ENCODE measurements around the gene MAP3K2. TPM values are rescaled to one million over a fixed set of nuclear protein-coding genes. Genes with fewer than 3 reads are reported as not detected.
A peak's percentile ranks its signal among the peaks of the same experiment; 100 is the strongest.

MAP3K2 gene
- total and polyA plus RNA-seq, 11 donors, result 4.0 to 37.6 (median 22.1) TPM

DNA sequence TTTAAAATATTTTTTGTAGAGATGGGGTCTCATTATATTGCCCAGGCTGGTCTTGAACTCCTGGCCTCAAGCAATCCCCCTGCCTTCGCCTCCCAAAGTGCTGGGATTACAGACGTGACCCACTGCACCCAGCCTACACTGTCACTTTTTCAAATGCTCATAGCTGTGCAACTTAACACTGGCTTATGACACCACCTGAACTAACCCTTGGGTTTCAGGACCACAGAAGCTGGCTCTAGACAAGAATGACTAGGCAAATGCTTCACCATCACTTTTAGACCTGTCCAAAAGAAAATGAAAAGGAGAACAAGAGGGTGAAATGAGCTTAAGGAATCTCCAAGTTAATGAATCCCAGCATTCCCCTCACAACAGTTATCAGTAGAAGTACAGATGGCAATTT lies 107.1 kb downstream of the MAP3K2 start:
- no peak for TF ChIP-seq POLR2A (IDR thresholded peaks at IDR 0.05)
- TF ChIP-seq, protein P1, sequence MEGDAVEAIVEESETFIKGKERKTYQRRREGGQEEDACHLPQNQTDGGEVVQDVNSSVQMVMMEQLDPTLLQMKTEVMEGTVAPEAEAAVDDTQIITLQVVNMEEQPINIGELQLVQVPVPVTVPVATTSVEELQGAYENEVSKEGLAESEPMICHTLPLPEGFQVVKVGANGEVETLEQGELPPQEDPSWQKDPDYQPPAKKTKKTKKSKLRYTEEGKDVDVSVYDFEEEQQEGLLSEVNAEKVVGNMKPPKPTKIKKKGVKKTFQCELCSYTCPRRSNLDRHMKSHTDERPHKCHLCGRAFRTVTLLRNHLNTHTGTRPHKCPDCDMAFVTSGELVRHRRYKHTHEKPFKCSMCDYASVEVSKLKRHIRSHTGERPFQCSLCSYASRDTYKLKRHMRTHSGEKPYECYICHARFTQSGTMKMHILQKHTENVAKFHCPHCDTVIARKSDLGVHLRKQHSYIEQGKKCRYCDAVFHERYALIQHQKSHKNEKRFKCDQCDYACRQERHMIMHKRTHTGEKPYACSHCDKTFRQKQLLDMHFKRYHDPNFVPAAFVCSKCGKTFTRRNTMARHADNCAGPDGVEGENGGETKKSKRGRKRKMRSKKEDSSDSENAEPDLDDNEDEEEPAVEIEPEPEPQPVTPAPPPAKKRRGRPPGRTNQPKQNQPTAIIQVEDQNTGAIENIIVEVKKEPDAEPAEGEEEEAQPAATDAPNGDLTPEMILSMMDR (IDR thresholded peaks at IDR 0.05), result no peak
- no peak for ATAC-seq
- 87 to 95% (median 92%) methylated on average over 2 of the region's 2 CpGs for WGBS, 4 donors

DNA sequence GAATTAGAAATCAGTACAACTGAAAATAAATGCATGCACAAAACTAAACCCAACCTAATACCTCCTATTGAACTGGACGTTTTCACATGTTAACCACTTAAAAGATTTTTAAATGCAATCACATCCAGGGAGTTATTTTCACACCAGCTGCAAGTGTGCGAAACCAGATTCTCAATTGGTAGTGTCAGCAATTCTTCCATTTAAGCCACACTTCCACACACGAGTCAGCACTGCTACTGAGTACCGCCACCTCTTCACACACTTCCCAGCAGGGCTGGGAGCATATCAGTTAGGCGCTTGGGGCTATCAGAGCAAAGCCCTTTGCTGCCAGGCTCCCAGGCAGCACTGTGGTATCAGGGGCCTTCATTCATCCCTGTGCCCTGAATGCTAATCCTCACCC lies 108.0 kb downstream of the MAP3K2 start:
- no peak for TF ChIP-seq POLR2A (IDR thresholded peaks at IDR 0.05)
- DNase-seq, result no peak
- H3K27ac ChIP-seq, result peak overlapping the region in 1 of 12 donors; percentile 81
- no peaks in the 10 kb centered on the region for H3K27me3 ChIP-seq
- 71 to 82% (median 76%) methylated on average over 5 of the region's 5 CpGs for WGBS, 4 donors
- H3K4me1 ChIP-seq, result peaks cover 0 to 15% (median 0%) of the 10 kb centered on the region in 12 donors
- peaks cover 0 to 8% (median 0%) of the 10 kb centered on the region in 12 donors for H3K9me3 ChIP-seq
- H3K36me3 ChIP-seq, result peaks cover 0 to 100% (median 95%) of the 10 kb centered on the region in 9 donors
- no peak overlapping the region for H3K4me3 ChIP-seq
- peak in 1 of 4 donors; percentile 25 for ATAC-seq
- intact Hi-C loops (cut with DNase I), result no loop called here

More for the DNA sequence above, 107.1 kb downstream of the MAP3K2 start:
- peaks cover 0 to 100% (median 95%) of the 10 kb centered on the region in 9 donors for H3K36me3 ChIP-seq
- intact Hi-C loops (cut with DNase I), result no loop called here
- peaks cover 0 to 8% (median 0%) of the 10 kb centered on the region in 12 donors for H3K9me3 ChIP-seq
- H3K27me3 ChIP-seq, result no peaks in the 10 kb centered on the region
- H3K27ac ChIP-seq, result no peak overlapping the region
- no peak for DNase-seq
- H3K4me3 ChIP-seq, result no peak overlapping the region
- peaks cover 0 to 15% (median 0%) of the 10 kb centered on the region in 12 donors for H3K4me1 ChIP-seq

DNA sequence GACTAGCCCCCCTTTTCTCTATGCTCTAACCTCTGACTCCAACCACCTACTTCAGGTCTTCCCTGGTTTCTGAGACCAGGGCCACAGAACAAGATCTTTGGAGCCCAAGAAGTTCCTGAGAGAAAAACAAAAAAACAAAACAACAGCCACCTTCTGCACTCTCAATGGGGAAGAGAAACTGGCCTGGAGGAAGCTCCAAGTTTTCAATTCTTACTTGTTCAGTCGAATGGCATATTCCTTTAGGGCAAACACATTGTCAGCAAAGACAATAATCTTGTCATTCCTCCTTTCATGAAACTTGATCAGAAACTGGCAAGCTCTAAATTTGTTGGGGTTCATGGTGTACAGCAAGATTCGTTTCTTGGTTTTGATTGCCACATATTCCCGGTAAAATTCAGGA lies 108.8 kb downstream of the MAP3K2 start:
- Histone ChIP-seq H3K27ac (peak overlapping the region in 1 of 12 donors; percentile 81), H3K27me3 (no peaks in the 10 kb centered on the region), H3K4me1 (peaks cover 0 to 15% (median 0%) of the 10 kb centered on the region in 12 donors), H3K36me3 (peaks cover 0 to 100% (median 95%) of the 10 kb centered on the region in 9 donors), H3K4me3 (no peak overlapping the region), H3K9me3 (peaks cover 0 to 8% (median 0%) of the 10 kb centered on the region in 12 donors)
- TF ChIP-seq POLR2A (IDR thresholded peaks at IDR 0.05), result no peak
- TF ChIP-seq, protein P1 (IDR thresholded peaks at IDR 0.05), result no peak
- WGBS, 4 donors, result 87 to 93% (median 89%) methylated on average over 3 of the region's 3 CpGs
- DNase-seq (no peak), ATAC-seq (no peak)
- intact Hi-C loops (cut with DNase I), result no loop called here

DNA sequence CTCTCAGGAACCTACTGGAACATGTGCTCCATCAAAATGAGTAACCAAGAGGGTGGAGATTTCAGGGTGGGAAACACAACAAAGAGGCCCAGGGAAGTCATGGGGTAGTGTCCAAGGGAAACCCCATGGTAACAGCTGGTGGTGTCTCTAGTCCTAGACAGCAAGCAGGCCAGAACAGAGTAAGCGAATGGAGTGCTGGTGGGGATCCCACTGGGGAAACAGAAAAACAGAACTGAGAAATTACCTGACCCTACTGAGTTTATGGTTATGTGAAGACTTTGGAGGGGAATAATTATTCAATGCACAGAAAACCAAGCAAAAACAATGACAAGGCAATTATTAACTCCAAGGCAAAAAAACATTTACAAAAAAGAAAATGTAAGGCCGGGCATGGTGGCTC lies 110.7 kb downstream of the MAP3K2 start:
- no peaks in the 10 kb centered on the region for H3K9me3 ChIP-seq
- H3K27ac ChIP-seq, result no peak overlapping the region
- no peak for DNase-seq
- H3K4me3 ChIP-seq, result no peak overlapping the region
- H3K36me3 ChIP-seq, result peaks cover 0 to 100% (median 95%) of the 10 kb centered on the region in 9 donors
- ATAC-seq, result no peak
- intact Hi-C loops (cut with DNase I), result no loop called here
- TF ChIP-seq POLR2A (IDR thresholded peaks at IDR 0.05), result no peak
- TF ChIP-seq, protein P1 (IDR thresholded peaks at IDR 0.05), result no peak
- 75 to 96% (median 94%) methylated on average over 2 of the region's 2 CpGs for WGBS, 4 donors
- H3K4me1 ChIP-seq, result peaks cover 0 to 15% (median 0%) of the 10 kb centered on the region in 12 donors
- no peaks in the 10 kb centered on the region for H3K27me3 ChIP-seq

DNA sequence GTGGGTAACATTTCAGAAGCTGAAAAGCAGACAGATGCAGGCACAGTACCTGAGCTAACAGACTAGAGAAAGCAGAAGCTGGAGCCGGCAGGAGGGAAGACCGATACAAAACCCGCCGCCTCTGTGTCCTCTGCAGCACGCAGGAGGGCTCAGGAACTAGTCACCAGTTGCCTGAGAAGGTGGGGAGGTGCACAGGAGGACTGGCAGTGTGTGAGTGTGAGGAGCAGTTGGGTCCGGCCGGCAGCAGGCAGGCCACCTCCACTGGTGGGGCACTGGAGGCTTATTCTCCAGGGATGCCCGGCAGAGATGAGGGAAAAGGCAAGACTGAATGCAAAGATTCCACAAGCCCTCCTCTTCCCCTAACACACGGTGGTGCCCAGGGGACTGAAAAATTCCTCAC lies 112.0 kb downstream of the MAP3K2 start:
- Histone ChIP-seq H3K36me3 (peaks cover 0 to 100% (median 100%) of the 10 kb centered on the region in 9 donors), H3K9me3 (no peaks in the 10 kb centered on the region), H3K27me3 (no peaks in the 10 kb centered on the region), H3K4me3 (no peak overlapping the region), H3K27ac (no peak overlapping the region), H3K4me1 (peaks cover 0 to 15% (median 0%) of the 10 kb centered on the region in 12 donors)
- intact Hi-C loops (cut with DNase I), result no loop called here
- WGBS, 4 donors, result 83 to 90% (median 86%) methylated on average over 9 of the region's 9 CpGs
- TF ChIP-seq POLR2A (IDR thresholded peaks at IDR 0.05), result no peak
- TF ChIP-seq, protein P1 (IDR thresholded peaks at IDR 0.05), result no peak
- no peak for DNase-seq
- no peak for ATAC-seq
